ENCODE measurements around the gene PRKCH. TPM values are rescaled to one million over a fixed set of nuclear protein-coding genes. Genes with fewer than 3 reads are reported as not detected.
"Not testable (repeated sequence)": the region's sequence is repeated elsewhere in the genome, so short reads cannot be mapped to it uniquely, and the experiment has no call there.

The PRKCH gene
- polyA plus RNA-seq, 4 donors = 5.9 to 17.3 (median 12.9) TPM

- Histone ChIP-seq H3K9me3 (ENCODE audit: control insufficient read depth in 2 of 2, insufficient read depth in 1 of 2, low read depth in 1 of 2, low read length in 1 of 2) (no peaks in the 10 kb centered on the region), H3K4me3 (ENCODE audit: low read depth in 1 of 3, low read length in 3 of 3) (no peak overlapping the region), H3K4me1 (ENCODE audit: control insufficient read depth in 3 of 3, insufficient read depth in 2 of 3, low read depth in 1 of 3, low read length in 2 of 3) (peaks cover 0 to 2% (median 0%) of the 10 kb centered on the region in 3 donors), H3K27me3 (ENCODE audit: control insufficient read depth in 3 of 3, insufficient read depth in 3 of 3, low read length in 3 of 3) (no peaks in the 10 kb centered on the region), H3K36me3 (ENCODE audit: control insufficient read depth in 3 of 3, insufficient read depth in 2 of 3, low read depth in 1 of 3, low read length in 3 of 3) (no peaks in the 10 kb centered on the region), H3K27ac (ENCODE audit: low read depth in 1 of 3, low read length in 2 of 3) (no peak overlapping the region)
- WGBS, 3 donors = 95 to 97% (median 96%) methylated on average over 6 of the region's 6 CpGs
- no peak for FAIRE-seq
- DNase-seq = no peak
Measured at GRCh38 chr14:61408498-61408897, 87.1 kb downstream of the PRKCH start.

DNA sequence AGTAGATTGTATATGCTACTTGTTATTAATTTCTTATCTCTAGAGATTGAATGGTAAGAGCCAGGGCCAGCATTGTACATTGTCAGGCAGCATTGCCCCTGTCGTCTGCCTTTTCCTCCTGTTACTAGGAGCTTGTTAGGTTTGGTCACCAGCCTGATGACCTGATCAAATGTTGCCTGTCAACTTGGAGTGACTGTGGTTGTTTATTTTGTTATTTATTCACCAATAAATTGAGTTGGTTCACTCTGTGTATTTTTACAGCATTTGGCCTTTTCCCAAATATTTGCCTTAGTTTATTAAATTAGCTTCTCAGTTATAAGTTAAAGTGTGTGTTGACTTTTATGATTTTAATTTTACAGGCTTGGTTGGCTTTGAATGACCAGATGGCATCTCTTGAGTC, 88.4 kb downstream of the PRKCH start:
- Histone ChIP-seq H3K9me3 (ENCODE audit: control insufficient read depth in 2 of 2, insufficient read depth in 1 of 2, low read depth in 1 of 2, low read length in 1 of 2) (no peaks in the 10 kb centered on the region), H3K27me3 (ENCODE audit: control insufficient read depth in 3 of 3, insufficient read depth in 3 of 3, low read length in 3 of 3) (no peaks in the 10 kb centered on the region), H3K4me1 (ENCODE audit: control insufficient read depth in 3 of 3, insufficient read depth in 2 of 3, low read depth in 1 of 3, low read length in 2 of 3) (peaks cover 0 to 2% (median 0%) of the 10 kb centered on the region in 3 donors), H3K36me3 (ENCODE audit: control insufficient read depth in 3 of 3, insufficient read depth in 2 of 3, low read depth in 1 of 3, low read length in 3 of 3) (no peaks in the 10 kb centered on the region), H3K4me3 (ENCODE audit: low read depth in 1 of 3, low read length in 3 of 3) (no peak overlapping the region), H3K27ac (ENCODE audit: low read depth in 1 of 3, low read length in 2 of 3) (no peak overlapping the region)
- FAIRE-seq (no peak), DNase-seq (no peak)
- WGBS, 3 donors = 43 to 77% (median 72%) methylated on average over 1 of the region's 1 CpG

- WGBS, 3 donors = 83 to 91% (median 88%) methylated on average over 4 of the region's 4 CpGs
- H3K27me3 ChIP-seq (ENCODE audit: control insufficient read depth in 3 of 3, insufficient read depth in 3 of 3, low read length in 3 of 3); FAIRE-seq; H3K27ac ChIP-seq (ENCODE audit: low read depth in 1 of 3, low read length in 2 of 3); H3K4me3 ChIP-seq (ENCODE audit: low read depth in 1 of 3, low read length in 3 of 3); DNase-seq; H3K9me3 ChIP-seq (ENCODE audit: control insufficient read depth in 2 of 2, insufficient read depth in 1 of 2, low read depth in 1 of 2, low read length in 1 of 2); H3K36me3 ChIP-seq (ENCODE audit: control insufficient read depth in 3 of 3, insufficient read depth in 2 of 3, low read depth in 1 of 3, low read length in 3 of 3); H3K4me1 ChIP-seq (ENCODE audit: control insufficient read depth in 3 of 3, insufficient read depth in 2 of 3, low read depth in 1 of 3, low read length in 2 of 3): not testable (repeated sequence)
Measured at GRCh38 chr14:61415934-61416333, 94.6 kb downstream of the PRKCH start.

- WGBS, 3 donors = 56 to 74% (median 63%) methylated on average over 2 of the region's 2 CpGs
- Histone ChIP-seq H3K4me1 (ENCODE audit: control insufficient read depth in 3 of 3, insufficient read depth in 2 of 3, low read depth in 1 of 3, low read length in 2 of 3) (peaks cover 0 to 2% (median under 1%) of the 10 kb centered on the region in 3 donors), H3K4me3 (ENCODE audit: low read depth in 1 of 3, low read length in 3 of 3) (no peak overlapping the region), H3K27ac (ENCODE audit: low read depth in 1 of 3, low read length in 2 of 3) (no peak overlapping the region), H3K27me3 (ENCODE audit: control insufficient read depth in 3 of 3, insufficient read depth in 3 of 3, low read length in 3 of 3) (no peaks in the 10 kb centered on the region), H3K9me3 (ENCODE audit: control insufficient read depth in 2 of 2, insufficient read depth in 1 of 2, low read depth in 1 of 2, low read length in 1 of 2) (no peaks in the 10 kb centered on the region), H3K36me3 (ENCODE audit: control insufficient read depth in 3 of 3, insufficient read depth in 2 of 3, low read depth in 1 of 3, low read length in 3 of 3) (no peaks in the 10 kb centered on the region)
- DNase-seq (no peak), FAIRE-seq (no peak)
Measured at GRCh38 chr14:61416591-61416990, 95.2 kb downstream of the PRKCH start.

DNA sequence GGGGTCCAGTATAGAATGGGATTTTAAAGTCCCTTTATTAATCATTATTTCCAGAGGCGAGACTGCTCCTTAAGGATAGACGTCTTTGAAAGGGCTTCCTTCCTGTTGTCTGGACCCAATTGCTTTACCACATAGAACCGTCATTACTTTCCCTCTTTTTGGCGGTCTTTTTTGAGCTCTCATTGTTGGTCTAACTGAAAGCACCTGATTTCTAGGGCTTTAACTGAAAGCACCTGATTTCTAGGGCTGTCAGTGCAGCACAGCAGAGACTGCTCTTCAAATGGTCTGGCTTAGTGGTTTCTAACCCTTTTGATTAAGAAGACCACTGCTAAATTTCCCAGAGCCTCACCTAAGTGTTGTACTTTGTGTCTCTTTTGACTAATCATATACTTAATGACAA, 95.8 kb downstream of the PRKCH start:
- FAIRE-seq = no peak
- 57 to 72% (median 59%) methylated on average over 4 of the region's 4 CpGs for WGBS, 3 donors

DNA sequence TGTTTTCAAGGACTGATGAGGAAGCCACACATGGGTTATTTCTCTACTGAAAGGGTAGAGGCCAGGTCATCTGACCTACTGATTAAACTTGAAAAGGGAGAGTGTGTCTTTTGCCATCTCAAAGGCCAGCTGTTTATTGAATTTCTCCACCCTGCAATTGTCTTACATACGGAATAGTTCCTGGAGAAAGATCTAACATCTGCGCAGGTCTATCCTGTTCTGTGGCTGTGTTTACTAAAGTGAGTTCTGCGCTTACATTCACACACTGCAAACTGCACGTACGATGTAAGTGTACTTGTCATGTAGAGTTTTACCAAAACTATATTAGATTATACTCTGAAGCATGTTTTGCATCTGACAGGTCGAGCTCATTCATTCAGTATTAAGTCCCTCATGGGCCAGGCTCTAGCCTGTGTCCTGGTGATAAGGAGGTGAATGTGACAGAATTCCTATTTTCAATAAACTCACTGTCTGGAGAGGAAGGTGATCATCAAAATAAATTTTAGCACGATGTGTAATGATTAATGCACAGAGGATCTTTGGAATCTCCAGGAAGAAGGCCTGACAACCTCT, 96.6 kb downstream of the PRKCH start:
- Histone ChIP-seq H3K27ac (ENCODE audit: low read depth in 1 of 3, low read length in 2 of 3) (no peak overlapping the region), H3K4me1 (ENCODE audit: control insufficient read depth in 3 of 3, insufficient read depth in 2 of 3, low read depth in 1 of 3, low read length in 2 of 3) (peaks cover 0 to 2% (median 0%) of the 10 kb centered on the region in 3 donors), H3K36me3 (ENCODE audit: control insufficient read depth in 3 of 3, insufficient read depth in 2 of 3, low read depth in 1 of 3, low read length in 3 of 3) (no peaks in the 10 kb centered on the region), H3K9me3 (ENCODE audit: control insufficient read depth in 2 of 2, insufficient read depth in 1 of 2, low read depth in 1 of 2, low read length in 1 of 2) (no peaks in the 10 kb centered on the region), H3K4me3 (ENCODE audit: low read depth in 1 of 3, low read length in 3 of 3) (no peak overlapping the region), H3K27me3 (ENCODE audit: control insufficient read depth in 3 of 3, insufficient read depth in 3 of 3, low read length in 3 of 3) (no peaks in the 10 kb centered on the region)
- DNase-seq (no peak), FAIRE-seq (no peak)
- WGBS, 3 donors = 70 to 82% (median 80%) methylated on average over 7 of the region's 7 CpGs

More for the DNA sequence above, 95.8 kb downstream of the PRKCH start:
- Histone ChIP-seq H3K36me3 (ENCODE audit: control insufficient read depth in 3 of 3, insufficient read depth in 2 of 3, low read depth in 1 of 3, low read length in 3 of 3) (no peaks in the 10 kb centered on the region), H3K27me3 (ENCODE audit: control insufficient read depth in 3 of 3, insufficient read depth in 3 of 3, low read length in 3 of 3) (no peaks in the 10 kb centered on the region), H3K4me3 (ENCODE audit: low read depth in 1 of 3, low read length in 3 of 3) (no peak overlapping the region), H3K9me3 (ENCODE audit: control insufficient read depth in 2 of 2, insufficient read depth in 1 of 2, low read depth in 1 of 2, low read length in 1 of 2) (no peaks in the 10 kb centered on the region), H3K4me1 (ENCODE audit: control insufficient read depth in 3 of 3, insufficient read depth in 2 of 3, low read depth in 1 of 3, low read length in 2 of 3) (peaks cover 0 to 2% (median 0%) of the 10 kb centered on the region in 3 donors), H3K27ac (ENCODE audit: low read depth in 1 of 3, low read length in 2 of 3) (no peak overlapping the region)
- no peak for DNase-seq

DNA sequence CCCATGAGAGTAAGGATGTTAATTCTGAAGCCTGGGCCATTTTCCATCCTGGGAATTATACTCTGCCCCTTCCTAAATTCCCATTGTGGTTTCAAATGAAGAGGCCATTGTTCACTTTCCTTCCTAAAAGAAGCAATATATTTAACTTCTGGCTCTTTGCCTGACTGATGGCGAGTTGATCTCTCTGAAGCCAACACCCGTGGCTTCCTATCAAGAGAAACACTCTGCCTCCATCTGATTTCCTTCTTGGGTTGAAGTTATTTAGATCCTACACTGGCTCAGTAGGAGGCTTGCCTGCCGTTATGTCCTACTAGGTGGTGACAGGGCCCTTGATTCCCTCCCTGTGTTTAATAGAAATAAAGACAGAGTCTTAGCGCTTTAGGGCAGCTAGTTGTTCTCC, 97.4 kb downstream of the PRKCH start:
- peak overlapping the region in 1 of 3 donors; percentile 15 for H3K27ac ChIP-seq (ENCODE audit: low read depth in 1 of 3, low read length in 2 of 3)
- no peak overlapping the region for H3K4me3 ChIP-seq (ENCODE audit: low read depth in 1 of 3, low read length in 3 of 3)
- WGBS, 3 donors = 45 to 64% (median 59%) methylated on average over 4 of the region's 4 CpGs
- no peaks in the 10 kb centered on the region for H3K9me3 ChIP-seq (ENCODE audit: control insufficient read depth in 2 of 2, insufficient read depth in 1 of 2, low read depth in 1 of 2, low read length in 1 of 2)
- no peak for FAIRE-seq
- H3K36me3 ChIP-seq (ENCODE audit: control insufficient read depth in 3 of 3, insufficient read depth in 2 of 3, low read depth in 1 of 3, low read length in 3 of 3) = no peaks in the 10 kb centered on the region
- no peaks in the 10 kb centered on the region for H3K27me3 ChIP-seq (ENCODE audit: control insufficient read depth in 3 of 3, insufficient read depth in 3 of 3, low read length in 3 of 3)
- no peak for DNase-seq
- H3K4me1 ChIP-seq (ENCODE audit: control insufficient read depth in 3 of 3, insufficient read depth in 2 of 3, low read depth in 1 of 3, low read length in 2 of 3) = peaks cover 0 to 2% (median 0%) of the 10 kb centered on the region in 3 donors

DNA sequence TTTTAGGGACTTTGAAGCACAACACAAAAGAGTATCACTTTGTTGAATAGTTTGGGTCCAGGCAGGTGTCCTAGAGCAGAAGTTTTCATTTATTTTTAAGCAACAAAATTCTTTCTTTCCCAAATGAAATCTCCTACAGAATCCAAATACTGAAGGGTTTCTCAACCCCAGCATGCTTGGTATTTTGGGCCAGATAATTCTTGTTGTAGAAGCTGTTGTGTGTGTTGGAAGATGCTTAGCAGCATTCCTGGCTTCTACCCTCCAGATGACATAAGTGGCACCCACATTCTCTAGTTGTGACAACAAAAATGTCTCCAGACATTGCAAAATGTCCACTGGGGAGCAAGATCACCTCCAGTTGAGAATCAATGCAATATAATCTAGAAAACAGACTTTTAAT, 97.8 kb downstream of the PRKCH start:
- no peak for DNase-seq
- no peak for FAIRE-seq
- H3K4me3 ChIP-seq (ENCODE audit: low read depth in 1 of 3, low read length in 3 of 3) = no peak overlapping the region
- H3K36me3 ChIP-seq (ENCODE audit: control insufficient read depth in 3 of 3, insufficient read depth in 2 of 3, low read depth in 1 of 3, low read length in 3 of 3) = no peaks in the 10 kb centered on the region
- H3K27ac ChIP-seq (ENCODE audit: low read depth in 1 of 3, low read length in 2 of 3) = no peak overlapping the region
- H3K9me3 ChIP-seq (ENCODE audit: control insufficient read depth in 2 of 2, insufficient read depth in 1 of 2, low read depth in 1 of 2, low read length in 1 of 2) = no peaks in the 10 kb centered on the region
- peaks cover 0 to 2% (median 0%) of the 10 kb centered on the region in 3 donors for H3K4me1 ChIP-seq (ENCODE audit: control insufficient read depth in 3 of 3, insufficient read depth in 2 of 3, low read depth in 1 of 3, low read length in 2 of 3)
- H3K27me3 ChIP-seq (ENCODE audit: control insufficient read depth in 3 of 3, insufficient read depth in 3 of 3, low read length in 3 of 3) = no peaks in the 10 kb centered on the region

DNA sequence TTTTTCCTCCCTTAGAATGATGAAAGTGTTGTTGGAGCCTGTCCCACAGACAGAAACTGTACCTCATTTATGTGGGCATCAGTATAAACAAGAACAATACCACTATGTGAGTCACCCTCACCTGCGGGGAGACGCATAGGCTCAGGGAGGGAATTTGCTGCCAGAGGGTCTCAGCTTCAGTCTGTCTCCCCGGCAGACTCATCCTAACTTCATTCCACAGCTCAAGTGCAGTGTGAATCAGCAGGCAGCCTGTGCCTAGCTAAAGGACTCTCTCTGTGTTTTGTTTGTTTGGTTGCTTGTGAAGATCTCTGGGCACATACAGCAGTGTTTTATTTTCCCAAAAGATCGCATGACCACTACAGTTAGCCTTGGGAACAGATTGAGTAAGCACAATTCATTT, 98.9 kb downstream of the PRKCH start:
- Histone ChIP-seq H3K9me3 (ENCODE audit: control insufficient read depth in 2 of 2, insufficient read depth in 1 of 2, low read depth in 1 of 2, low read length in 1 of 2) (peaks cover 0 to 7% of the 10 kb centered on the region in 2 donors), H3K27ac (ENCODE audit: low read depth in 1 of 3, low read length in 2 of 3) (no peak overlapping the region), H3K4me3 (ENCODE audit: low read depth in 1 of 3, low read length in 3 of 3) (no peak overlapping the region), H3K4me1 (ENCODE audit: control insufficient read depth in 3 of 3, insufficient read depth in 2 of 3, low read depth in 1 of 3, low read length in 2 of 3) (peaks cover 0 to 2% (median 0%) of the 10 kb centered on the region in 3 donors), H3K36me3 (ENCODE audit: control insufficient read depth in 3 of 3, insufficient read depth in 2 of 3, low read depth in 1 of 3, low read length in 3 of 3) (no peaks in the 10 kb centered on the region), H3K27me3 (ENCODE audit: control insufficient read depth in 3 of 3, insufficient read depth in 3 of 3, low read length in 3 of 3) (no peaks in the 10 kb centered on the region)
- 67 to 86% (median 79%) methylated on average over 4 of the region's 4 CpGs for WGBS, 3 donors
- no peak for FAIRE-seq
- no peak for DNase-seq

All from small intestine (tissue), 7 donors.